ENCODE measurements around the gene MTG2.

MTG2 gene

GRCh38 chr20:62230696-62231095 lies 47.9 kb downstream of the MTG2 start:
- Histone ChIP-seq H3K27me3 (ENCODE audit: control insufficient read depth in 1 of 2, insufficient read depth in 1 of 2, low read length in 2 of 2) (peaks cover 29 to 95% of the 10 kb centered on the region in 2 experiments), H3K9me3 (ENCODE audit: control insufficient read depth, low read length) (peaks cover 7% of the 10 kb centered on the region), H3K27ac (ENCODE audit: low read length, poor library complexity, severe bottlenecking) (no peak overlapping the region), H4K91ac (ENCODE audit: low read length) (no peak overlapping the region), H2AK5ac (ENCODE audit: low read length, severe bottlenecking) (no peak overlapping the region), H3K14ac (ENCODE audit: low read length in 2 of 2) (peak overlapping the region in 1 of 2 experiments; percentile 76), H3K4me3 (ENCODE audit: insufficient read depth in 1 of 2, low read depth in 1 of 2, low read length in 2 of 2) (no peak overlapping the region), H3K4ac (ENCODE audit: low read depth in 1 of 2, low read length in 2 of 2) (no peak overlapping the region), H3K4me2 (ENCODE audit: low read length, poor library complexity, severe bottlenecking) (no peak overlapping the region), H3K18ac (ENCODE audit: low read depth in 1 of 2, low read length in 2 of 2) (no peak overlapping the region), H3K79me1 (replicated peaks; ENCODE audit: low read length, poor library complexity, severe bottlenecking) (no peaks in the 10 kb centered on the region), H3K36me3 (ENCODE audit: control insufficient read depth in 1 of 2, insufficient read depth in 2 of 2, low read depth in 1 of 2, low read length in 2 of 2) (no peaks in the 10 kb centered on the region), H2BK12ac (ENCODE audit: low read length in 2 of 2) (no peak overlapping the region), H2BK5ac (ENCODE audit: low read depth, low read length, poor library complexity, severe bottlenecking) (no peak overlapping the region), H2BK15ac (ENCODE audit: low read depth, poor library complexity, severe bottlenecking) (no peak overlapping the region), H3K9ac (ENCODE audit: low read length) (no peak overlapping the region), H3K4me1 (ENCODE audit: control insufficient read depth, insufficient read depth, low read depth, low read length) (peaks cover 3% of the 10 kb centered on the region), H3K23ac (ENCODE audit: low read length in 2 of 2) (no peak overlapping the region), H2BK120ac (ENCODE audit: low read depth, low read length) (no peak overlapping the region), H4K8ac (ENCODE audit: low read length) (no peak overlapping the region), H2AFZ (ENCODE audit: low read depth, low read length) (no peak overlapping the region)
- 92% methylated on average over 10 of the region's 10 CpGs for WGBS
- no peak for DNase-seq

DNA sequence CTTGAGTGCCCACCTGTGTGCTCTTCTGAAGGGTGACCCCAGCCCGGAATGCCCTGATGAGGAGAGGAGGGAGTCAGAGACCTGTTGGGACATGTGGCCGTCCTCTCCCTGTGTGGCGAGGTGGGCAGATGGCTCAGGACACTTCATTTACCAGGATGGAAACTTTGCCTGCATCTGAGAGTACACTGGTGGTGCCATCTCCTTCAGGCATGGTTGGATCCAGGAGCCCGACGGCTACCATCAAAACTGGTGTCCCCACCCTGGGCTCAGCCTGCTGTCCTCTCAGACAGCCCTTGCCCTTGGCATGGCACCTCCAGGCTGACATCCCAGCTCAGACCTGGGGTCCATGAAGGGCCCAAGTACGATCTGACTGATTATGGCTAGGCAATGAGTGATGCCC lies 48.5 kb downstream of the MTG2 start:
- Histone ChIP-seq H3K9me3 (ENCODE audit: control insufficient read depth, low read length) (peaks cover 7% of the 10 kb centered on the region), H3K18ac (ENCODE audit: low read depth in 1 of 2, low read length in 2 of 2) (no peak overlapping the region), H3K27ac (ENCODE audit: low read length, poor library complexity, severe bottlenecking) (no peak overlapping the region), H3K4me2 (ENCODE audit: low read length, poor library complexity, severe bottlenecking) (no peak overlapping the region), H3K27me3 (ENCODE audit: control insufficient read depth in 1 of 2, insufficient read depth in 1 of 2, low read length in 2 of 2) (peaks cover 25 to 89% of the 10 kb centered on the region in 2 experiments), H3K4ac (ENCODE audit: low read depth in 1 of 2, low read length in 2 of 2) (no peak overlapping the region), H3K14ac (ENCODE audit: low read length in 2 of 2) (no peak overlapping the region), H2AK5ac (ENCODE audit: low read length, severe bottlenecking) (no peak overlapping the region), H2BK120ac (ENCODE audit: low read depth, low read length) (no peak overlapping the region), H4K8ac (ENCODE audit: low read length) (no peak overlapping the region), H3K4me1 (ENCODE audit: control insufficient read depth, insufficient read depth, low read depth, low read length) (peaks cover 3% of the 10 kb centered on the region), H3K36me3 (ENCODE audit: control insufficient read depth in 1 of 2, insufficient read depth in 2 of 2, low read depth in 1 of 2, low read length in 2 of 2) (no peaks in the 10 kb centered on the region), H2BK12ac (ENCODE audit: low read length in 2 of 2) (no peak overlapping the region), H3K4me3 (ENCODE audit: insufficient read depth in 1 of 2, low read depth in 1 of 2, low read length in 2 of 2) (no peak overlapping the region), H4K91ac (ENCODE audit: low read length) (no peak overlapping the region), H2BK15ac (ENCODE audit: low read depth, poor library complexity, severe bottlenecking) (no peak overlapping the region), H3K9ac (ENCODE audit: low read length) (no peak overlapping the region), H2BK5ac (ENCODE audit: low read depth, low read length, poor library complexity, severe bottlenecking) (no peak overlapping the region), H2AFZ (ENCODE audit: low read depth, low read length) (no peak overlapping the region), H3K79me1 (replicated peaks; ENCODE audit: low read length, poor library complexity, severe bottlenecking) (no peaks in the 10 kb centered on the region), H3K23ac (ENCODE audit: low read length in 2 of 2) (no peak overlapping the region)
- DNase-seq, result no peak
- whole genome bisulfite sequencing, result 85% methylated on average over 6 of the region's 6 CpGs

- Histone ChIP-seq H3K4me1 (ENCODE audit: control insufficient read depth, insufficient read depth, low read depth, low read length) (peaks cover 3% of the 10 kb centered on the region), H3K4me3 (ENCODE audit: insufficient read depth in 1 of 2, low read depth in 1 of 2, low read length in 2 of 2) (no peak overlapping the region), H3K9ac (ENCODE audit: low read length) (no peak overlapping the region), H2BK5ac (ENCODE audit: low read depth, low read length, poor library complexity, severe bottlenecking) (no peak overlapping the region), H3K27ac (ENCODE audit: low read length, poor library complexity, severe bottlenecking) (no peak overlapping the region), H3K36me3 (ENCODE audit: control insufficient read depth in 1 of 2, insufficient read depth in 2 of 2, low read depth in 1 of 2, low read length in 2 of 2) (no peaks in the 10 kb centered on the region), H2BK120ac (ENCODE audit: low read depth, low read length) (no peak overlapping the region), H3K18ac (ENCODE audit: low read depth in 1 of 2, low read length in 2 of 2) (no peak overlapping the region), H2BK12ac (ENCODE audit: low read length in 2 of 2) (no peak overlapping the region), H4K8ac (ENCODE audit: low read length) (no peak overlapping the region), H3K9me3 (ENCODE audit: control insufficient read depth, low read length) (peaks cover 7% of the 10 kb centered on the region), H3K4ac (ENCODE audit: low read depth in 1 of 2, low read length in 2 of 2) (no peak overlapping the region), H3K79me1 (replicated peaks; ENCODE audit: low read length, poor library complexity, severe bottlenecking) (no peaks in the 10 kb centered on the region), H3K4me2 (ENCODE audit: low read length, poor library complexity, severe bottlenecking) (no peak overlapping the region), H4K91ac (ENCODE audit: low read length) (no peak overlapping the region), H2BK15ac (ENCODE audit: low read depth, poor library complexity, severe bottlenecking) (no peak overlapping the region), H3K14ac (ENCODE audit: low read length in 2 of 2) (no peak overlapping the region), H2AK5ac (ENCODE audit: low read length, severe bottlenecking) (no peak overlapping the region), H3K23ac (ENCODE audit: low read length in 2 of 2) (no peak overlapping the region), H2AFZ (ENCODE audit: low read depth, low read length) (no peak overlapping the region), H3K27me3 (ENCODE audit: control insufficient read depth in 1 of 2, insufficient read depth in 1 of 2, low read length in 2 of 2) (peaks cover 19 to 82% of the 10 kb centered on the region in 2 experiments)
- DNase-seq, result no peak
- 89% methylated on average over 7 of the region's 7 CpGs for WGBS
Measured at GRCh38 chr20:62232194-62232593, 49.4 kb downstream of the MTG2 start.

- Histone ChIP-seq H3K79me1 (replicated peaks; ENCODE audit: low read length, poor library complexity, severe bottlenecking) (no peaks in the 10 kb centered on the region), H3K4me2 (ENCODE audit: low read length, poor library complexity, severe bottlenecking) (no peak overlapping the region), H3K18ac (ENCODE audit: low read depth in 1 of 2, low read length in 2 of 2) (no peak overlapping the region), H2BK12ac (ENCODE audit: low read length in 2 of 2) (no peak overlapping the region), H2BK15ac (ENCODE audit: low read depth, poor library complexity, severe bottlenecking) (no peak overlapping the region), H4K91ac (ENCODE audit: low read length) (no peak overlapping the region), H2BK120ac (ENCODE audit: low read depth, low read length) (no peak overlapping the region), H3K36me3 (ENCODE audit: control insufficient read depth in 1 of 2, insufficient read depth in 2 of 2, low read depth in 1 of 2, low read length in 2 of 2) (no peaks in the 10 kb centered on the region), H3K4me1 (ENCODE audit: control insufficient read depth, insufficient read depth, low read depth, low read length) (peaks cover 6% of the 10 kb centered on the region), H3K4me3 (ENCODE audit: insufficient read depth in 1 of 2, low read depth in 1 of 2, low read length in 2 of 2) (no peak overlapping the region), H3K14ac (ENCODE audit: low read length in 2 of 2) (no peak overlapping the region), H3K27me3 (ENCODE audit: control insufficient read depth in 1 of 2, insufficient read depth in 1 of 2, low read length in 2 of 2) (peaks cover 18 to 74% of the 10 kb centered on the region in 2 experiments), H4K8ac (ENCODE audit: low read length) (no peak overlapping the region), H3K27ac (ENCODE audit: low read length, poor library complexity, severe bottlenecking) (no peak overlapping the region), H3K9ac (ENCODE audit: low read length) (no peak overlapping the region), H3K23ac (ENCODE audit: low read length in 2 of 2) (no peak overlapping the region), H3K4ac (ENCODE audit: low read depth in 1 of 2, low read length in 2 of 2) (no peak overlapping the region), H2AK5ac (ENCODE audit: low read length, severe bottlenecking) (no peak overlapping the region), H2AFZ (ENCODE audit: low read depth, low read length) (no peak overlapping the region), H2BK5ac (ENCODE audit: low read depth, low read length, poor library complexity, severe bottlenecking) (no peak overlapping the region), H3K9me3 (ENCODE audit: control insufficient read depth, low read length) (peaks cover 7% of the 10 kb centered on the region)
- WGBS, result 85% methylated on average over 18 of the region's 18 CpGs
- no peak for DNase-seq
Measured at GRCh38 chr20:62232770-62233645, 50.2 kb downstream of the MTG2 start.
